H9 (cell line): Measurements from ENCODE around the gene GARS1. TPM values are rescaled to one million over a fixed set of nuclear protein-coding genes. Genes with fewer than 3 reads are reported as not detected.

Experiments
- DNase-seq: peaks from one replicate; pipeline ENCODE4 v3.0.0-alpha.2; 2017
- H2AFZ ChIP-seq: one replicate; pipeline ENCODE4 v1.6.1; 2013; ENCODE audit warnings: mild to moderate bottlenecking, low read length, control low read depth, moderate library complexity
- H2AK5ac ChIP-seq: 2 replicates; pipeline ENCODE4 v1.6.1; 2013; ENCODE audit warnings: low read length, control low read depth, mixed read lengths; ENCODE audit not compliant: insufficient read length
- H2BK120ac ChIP-seq: one replicate; pipeline ENCODE4 v1.6.1; 2013; ENCODE audit warnings: low read depth, mild to moderate bottlenecking, low read length, control low read depth, inconsistent platforms; ENCODE audit not compliant: poor library complexity, severe bottlenecking
- H2BK12ac ChIP-seq: 2 replicates; pipeline ENCODE4 v1.6.1; 2013; ENCODE audit warnings: low read length, control low read depth, mixed read lengths, low read depth; ENCODE audit not compliant: insufficient read length
- H2BK15ac ChIP-seq: 2 replicates; pipeline ENCODE4 v1.6.1; 2013; ENCODE audit warnings: low read depth, low read length, control low read depth
- H2BK20ac ChIP-seq: one replicate; pipeline ENCODE4 v1.6.1; 2013; ENCODE audit warnings: low read depth, mild to moderate bottlenecking, low read length, control low read depth, inconsistent platforms; ENCODE audit not compliant: poor library complexity, severe bottlenecking
- H2BK5ac ChIP-seq: 2 replicates; pipeline ENCODE4 v1.6.1; 2013; ENCODE audit warnings: low read length, control low read depth, mixed read lengths; ENCODE audit not compliant: insufficient read length
- H3K14ac ChIP-seq: 2 replicates; pipeline ENCODE4 v1.6.1; 2013; ENCODE audit warnings: low read length, control low read depth; ENCODE audit not compliant: insufficient read depth
- H3K18ac ChIP-seq: 2 replicates; pipeline ENCODE4 v1.6.1; 2013; ENCODE audit warnings: low read depth, mild to moderate bottlenecking, mixed read lengths, low read length, control low read depth; ENCODE audit not compliant: insufficient read length
- H3K23ac ChIP-seq: 2 replicates; pipeline ENCODE4 v1.6.1; 2013; ENCODE audit warnings: low read length, control low read depth, mixed read lengths, low read depth; ENCODE audit not compliant: insufficient read length
- H3K23me2 ChIP-seq: 2 replicates; pipeline ENCODE4 v1.6.1; 2013; ENCODE audit warnings: low read depth, mild to moderate bottlenecking, mixed read lengths, low read length, control low read depth; ENCODE audit not compliant: insufficient read length, poor library complexity, severe bottlenecking
- H3K27ac ChIP-seq: 2 replicates; pipeline ENCODE4 v1.5.1; 2013; ENCODE audit warnings: low read length, control low read depth, mixed read lengths, low read depth; ENCODE audit not compliant: insufficient read length
- H3K27me3 ChIP-seq: 2 replicates; pipeline ENCODE4 v1.6.1; 2013; ENCODE audit warnings: low read length, control low read depth, inconsistent platforms; ENCODE audit not compliant: insufficient read depth
- H3K4ac ChIP-seq: 2 replicates; pipeline ENCODE4 v1.6.1; 2013; ENCODE audit warnings: low read depth, mild to moderate bottlenecking, control low read depth, inconsistent platforms, low read length, moderate library complexity
- H3K4me1 ChIP-seq: 2 replicates; pipeline ENCODE4 v1.6.1; 2013; ENCODE audit warnings: low read length, control low read depth, inconsistent platforms; ENCODE audit not compliant: insufficient read depth
- H3K4me2 ChIP-seq: 2 replicates; pipeline ENCODE4 v1.6.1; 2013; ENCODE audit warnings: low read length, control low read depth, mixed read lengths; ENCODE audit not compliant: insufficient read length, insufficient read depth
- H3K56ac ChIP-seq: 2 replicates; pipeline ENCODE4 v1.6.1; 2013; ENCODE audit warnings: low read depth, mild to moderate bottlenecking, mixed read lengths, low read length, control low read depth; ENCODE audit not compliant: insufficient read length
- H3K79me1 ChIP-seq: 2 replicates; pipeline ENCODE4 v1.6.1; 2013; ENCODE audit warnings: low read depth, mild to moderate bottlenecking, moderate library complexity, low read length, control low read depth, inconsistent platforms; ENCODE audit not compliant: insufficient read depth, poor library complexity, severe bottlenecking
- H3K79me2 ChIP-seq: 2 replicates; pipeline ENCODE4 v1.6.1; 2013; ENCODE audit warnings: low read length, control low read depth, inconsistent platforms; ENCODE audit not compliant: insufficient read depth
- H3K9ac ChIP-seq: 2 replicates; pipeline ENCODE4 v1.6.1; 2013; ENCODE audit warnings: low read length, control low read depth, mixed read lengths; ENCODE audit not compliant: insufficient read length; ENCODE audit errors: extremely low read depth
- H3K9me3 ChIP-seq: one replicate; pipeline ENCODE4 v1.6.1; 2013; ENCODE audit warnings: low read depth, low read length, inconsistent platforms; ENCODE audit not compliant: control insufficient read depth
- H3T11ph ChIP-seq: one replicate; pipeline ENCODE4 v1.6.1; 2013; ENCODE audit warnings: mild to moderate bottlenecking, low read length, control low read depth, inconsistent platforms
- H4K20me1 ChIP-seq: one replicate; pipeline ENCODE4 v1.6.1; 2013; ENCODE audit not compliant: control insufficient read depth, insufficient read length, insufficient read depth
- H4K5ac ChIP-seq: 2 replicates; pipeline ENCODE4 v1.6.1; 2013; ENCODE audit warnings: low read depth, mild to moderate bottlenecking, mixed read lengths, low read length, control low read depth; ENCODE audit not compliant: insufficient read length
- H4K8ac ChIP-seq: replicated peaks from 2 replicates; pipeline ENCODE4 v1.6.1; 2013; ENCODE audit warnings: low read length, control low read depth, mixed read lengths, low read depth; ENCODE audit not compliant: insufficient read length
- H4K91ac ChIP-seq: 2 replicates; pipeline ENCODE4 v1.6.1; 2013; ENCODE audit warnings: low read depth, mild to moderate bottlenecking, moderate library complexity, mixed read lengths, low read length, control low read depth; ENCODE audit not compliant: insufficient read length
- H3K27ac Mint-ChIP-seq, 3 experiments: 2 replicates in 2 of 3; 3 replicates in 1 of 3; pipeline ENCODE4 v1.8.0; 2020 to 2021; ENCODE audit warnings: mixed read lengths in 3 of 3, mild to moderate bottlenecking in 1 of 3, moderate library complexity in 1 of 3
- H3K27me3 Mint-ChIP-seq: 2 replicates; pipeline ENCODE4 v1.8.0; 2021; ENCODE audit warnings: low read depth, mild to moderate bottlenecking, moderate library complexity, mixed read lengths
- H3K36me3 Mint-ChIP-seq, 3 experiments: 2 replicates in 2 of 3; 3 replicates in 1 of 3; pipeline ENCODE4 v1.8.0; 2020 to 2021; ENCODE audit warnings: low read depth in 3 of 3, mixed read lengths in 3 of 3; ENCODE audit not compliant: insufficient read depth in 1 of 3
- H3K4me1 Mint-ChIP-seq, 2 experiments: 2 replicates each; pipeline ENCODE4 v1.8.0; 2020; ENCODE audit warnings: mixed read lengths in 2 of 2
- H3K4me3 Mint-ChIP-seq, 2 experiments: 2 replicates in 1 of 2; 3 replicates in 1 of 2; pipeline ENCODE4 v1.8.0; 2020 to 2021; ENCODE audit warnings: mild to moderate bottlenecking in 2 of 2, mixed read lengths in 2 of 2, moderate library complexity in 1 of 2
- H3K9me3 Mint-ChIP-seq, 2 experiments: 2 replicates in 1 of 2; 3 replicates in 1 of 2; pipeline ENCODE4 v1.8.0; 2020; ENCODE audit warnings: mild to moderate bottlenecking in 2 of 2, mixed read lengths in 2 of 2, moderate library complexity in 1 of 2
- WGBS: extraction: QIAGEN DNeasy Blood & Tissue Kit; methylation state at CpG from one replicate; pipeline ENCODE4 v1.1.7; 2013; ENCODE audit warnings: missing lambda C conversion rate, low lambda C conversion rate, mixed read lengths; ENCODE audit not compliant: insufficient read length; ENCODE audit errors: extremely low coverage; 5-methylcytosine and 5-hydroxymethylcytosine counted together
- total RNA-seq: library from RNA; stranded (reverse); gene quantifications from 2 replicates; pipeline ENCODE4 v1.2.1, GENCODE V29; 2021
- TF ChIP-seq, protein P1 (sequence below): fragments of 200-600 bp; sonication (generic); conservative IDR thresholded peaks from 3 replicates; pipeline ENCODE4 v1.8.0; 2021; ENCODE audit warnings: antibody characterized with exemption, mild to moderate bottlenecking

The GARS1 gene
- total RNA-seq, 1 experiment from 2014 or later: 234 TPM

GRCh38 chr7:30642789-30643188 lies 48.1 kb downstream of the GARS1 start:
- no peak overlapping the region; the same call in 1 of the 2 replicates for H3K14ac ChIP-seq
- peak overlapping the region; percentile 83 for H2BK120ac ChIP-seq
- H3K79me2 ChIP-seq: no peaks in the 10 kb centered on the region
- TF ChIP-seq, protein P1, sequence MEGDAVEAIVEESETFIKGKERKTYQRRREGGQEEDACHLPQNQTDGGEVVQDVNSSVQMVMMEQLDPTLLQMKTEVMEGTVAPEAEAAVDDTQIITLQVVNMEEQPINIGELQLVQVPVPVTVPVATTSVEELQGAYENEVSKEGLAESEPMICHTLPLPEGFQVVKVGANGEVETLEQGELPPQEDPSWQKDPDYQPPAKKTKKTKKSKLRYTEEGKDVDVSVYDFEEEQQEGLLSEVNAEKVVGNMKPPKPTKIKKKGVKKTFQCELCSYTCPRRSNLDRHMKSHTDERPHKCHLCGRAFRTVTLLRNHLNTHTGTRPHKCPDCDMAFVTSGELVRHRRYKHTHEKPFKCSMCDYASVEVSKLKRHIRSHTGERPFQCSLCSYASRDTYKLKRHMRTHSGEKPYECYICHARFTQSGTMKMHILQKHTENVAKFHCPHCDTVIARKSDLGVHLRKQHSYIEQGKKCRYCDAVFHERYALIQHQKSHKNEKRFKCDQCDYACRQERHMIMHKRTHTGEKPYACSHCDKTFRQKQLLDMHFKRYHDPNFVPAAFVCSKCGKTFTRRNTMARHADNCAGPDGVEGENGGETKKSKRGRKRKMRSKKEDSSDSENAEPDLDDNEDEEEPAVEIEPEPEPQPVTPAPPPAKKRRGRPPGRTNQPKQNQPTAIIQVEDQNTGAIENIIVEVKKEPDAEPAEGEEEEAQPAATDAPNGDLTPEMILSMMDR: no peak
- H3K18ac ChIP-seq: peak overlapping the region; percentile 92
- no peak for DNase-seq
- no peaks in the 10 kb centered on the region for H3K79me1 ChIP-seq
- no peak overlapping the region for H2AFZ ChIP-seq
- no peaks in the 10 kb centered on the region for H3K27me3 ChIP-seq
- H3K4me1 ChIP-seq: peaks cover 7% of the 10 kb centered on the region; the same call in 1 of the 2 replicates
- H3T11ph ChIP-seq: no peak overlapping the region
- no peak overlapping the region for H2BK12ac ChIP-seq
- Mint-ChIP-seq H3K27ac (peak overlapping the region; percentile 36 to 96 (median 93); a peak in 5 of 7 replicates), H3K4me1 (peaks cover 18 to 22% of the 10 kb centered on the region in 2 experiments), H3K4me3 (peak overlapping the region; percentile 69 to 84), H3K27me3 (no peaks in the 10 kb centered on the region), H3K9me3 (no peaks in the 10 kb centered on the region), H3K36me3 (peaks cover 8 to 34% (median 29%) of the 10 kb centered on the region in 3 experiments; a peak in 6 of 7 replicates)
- no peak overlapping the region for H4K8ac ChIP-seq
- H3K4me2 ChIP-seq: peak overlapping the region; percentile 41
- no CpG with 5 or more reads among the region's 4 CpGs for WGBS
- H3K56ac ChIP-seq: no peak overlapping the region
- H2BK15ac ChIP-seq: no peak overlapping the region
- no peaks in the 10 kb centered on the region for H3K9me3 ChIP-seq
- H2BK20ac ChIP-seq: no peak overlapping the region
- H3K9ac ChIP-seq: peak overlapping the region; percentile 59
- H3K23me2 ChIP-seq: peaks cover 3% of the 10 kb centered on the region
- H4K5ac ChIP-seq: peak overlapping the region; percentile 33
- H3K27ac ChIP-seq: peak overlapping the region; percentile 4
- no peak overlapping the region for H3K23ac ChIP-seq
- no peak overlapping the region for H2AK5ac ChIP-seq
- H4K91ac ChIP-seq: no peak overlapping the region
- no peak overlapping the region for H2BK5ac ChIP-seq
- H4K20me1 ChIP-seq: no peaks in the 10 kb centered on the region
- H3K4ac ChIP-seq: no peak overlapping the region
